H4 (cell line): Measurements from ENCODE around the gene MTG2. TPM values are rescaled to one million over a fixed set of nuclear protein-coding genes. Genes with fewer than 3 reads are reported as not detected.

Experiments used
- DNase-seq: peaks from one replicate; pipeline ENCODE4 v3.0.0-alpha.2; 2015; ENCODE audit warnings: low spot score
- total RNA-seq: library from RNA; depleted of rRNA; stranded (reverse); fragments of >200 nt; shearing (Covaris generic); gene quantifications from 2 replicates; pipeline ENCODE4 v1.2.3, GENCODE V29; 2014

MTG2 gene
- total RNA-seq, 1 experiment from 2014 or later: 13.3 TPM

GRCh38 chr20:62233684-62234083, 50.9 kb downstream of the MTG2 start:
- DNase-seq: no peak

GRCh38 chr20:62234339-62234738, 51.5 kb downstream of the MTG2 start:
- DNase-seq: no peak

- no peak for DNase-seq
These were observed 52.4 kb downstream of the MTG2 start for GRCh38 chr20:62235001-62235776.

- DNase-seq: no peak
These were observed 52.9 kb downstream of the MTG2 start for GRCh38 chr20:62235777-62236157.

GRCh38 chr20:62236200-62236599, 53.4 kb downstream of the MTG2 start:
- no peak for DNase-seq

GRCh38 chr20:62236766-62237513, 54.1 kb downstream of the MTG2 start:
- DNase-seq: no peak

GRCh38 chr20:62237514-62237800, 54.6 kb downstream of the MTG2 start:
- no peak for DNase-seq

GRCh38 chr20:62237801-62238568, 55.2 kb downstream of the MTG2 start, which contains the start of gene OSBPL2:
Gene OSBPL2, plus strand, starts transcription at chr20:62238521. Its CDS starts 17,664 bp downstream, at chr20:62256185.
- peak; percentile 95 for DNase-seq

GRCh38 chr20:62238569-62239277, 55.9 kb downstream of the MTG2 start:
- no peak for DNase-seq

GRCh38 chr20:62239278-62239879, 56.6 kb downstream of the MTG2 start:
- no peak for DNase-seq

- no peak for DNase-seq
These were observed 57.3 kb downstream of the MTG2 start for GRCh38 chr20:62240020-62240685.

GRCh38 chr20:62241506-62241905, 58.7 kb downstream of the MTG2 start:
- no peak for DNase-seq

- no peak for DNase-seq
These were observed 59.3 kb downstream of the MTG2 start for GRCh38 chr20:62242176-62242575.

GRCh38 chr20:62243106-62243505, 60.3 kb downstream of the MTG2 start:
- no peak for DNase-seq

GRCh38 chr20:62243906-62244515, 61.2 kb downstream of the MTG2 start:
- DNase-seq: no peak

- DNase-seq: no peak
These were observed 61.8 kb downstream of the MTG2 start for GRCh38 chr20:62244644-62245108.

- no peak for DNase-seq
These were observed 63.1 kb downstream of the MTG2 start for GRCh38 chr20:62245911-62246280.

GRCh38 chr20:62246431-62246830, 63.6 kb downstream of the MTG2 start:
- DNase-seq: no peak

GRCh38 chr20:62246872-62247652, 64.2 kb downstream of the MTG2 start:
- no peak for DNase-seq
